ENCODE results near the gene EXOC3L4. TPM values are rescaled to one million over a fixed set of nuclear protein-coding genes. Genes with fewer than 3 reads are reported as not detected.
A peak's percentile ranks its signal among the peaks of the same experiment; 100 is the strongest.

The EXOC3L4 gene
- polyA plus RNA-seq, 2 of the 4 experiments (the other 2 are of a cell fraction) = 1.5 to 4.3 TPM

- no peaks in the 10 kb centered on the region for H3K9me3 ChIP-seq
- no peak overlapping the region for H3K4me2 ChIP-seq
- ATAC-seq (no peak), DNase-seq (ENCODE audit: low read depth in 1 of 2, low spot score in 1 of 2) (no peak), FAIRE-seq (no peak)
- H3K4me1 ChIP-seq = peaks cover 49% of the 10 kb centered on the region
- POLR2A ChIA-PET = no interaction called here
- TF ChIP-seq MYC (IDR thresholded peaks at IDR 0.05; ENCODE audit: borderline replicate concordance, low read length) (no peak), MAFK (IDR thresholded peaks at IDR 0.05; ENCODE audit: partially characterized antibody) (peak; percentile 76)
- no peak overlapping the region for H3K4me3 ChIP-seq
- peak overlapping the region in 1 of 2 experiments; percentile 94; a peak in 2 of 6 replicates for H3K27ac ChIP-seq
- CTCF ChIA-PET = interaction anchor here (0.6 to 14.0 kb wide), 9 partner anchors 9 to 403 kb away, joined by 3 to 544 read pairs (median 23); partner anchors contain the start of gene TNFAIP2
- WGBS (ENCODE audit: missing lambda C conversion rate) = 77% methylated on average over 4 of the region's 4 CpGs
Measured at GRCh38 chr14:103096387-103096786, 1.9 kb downstream of the EXOC3L4 start.

- ATAC-seq (no peak), FAIRE-seq (no peak), DNase-seq (ENCODE audit: low read depth in 1 of 2, low spot score in 1 of 2) (no peak)
- TF ChIP-seq HOXB5 (CRISPR knock-in tag; IDR thresholded peaks at IDR 0.05) (no peak), KDM1A (IDR thresholded peaks at IDR 0.05; ENCODE audit: low read depth) (no peak), FOSB (CRISPR knock-in tag; IDR thresholded peaks at IDR 0.05) (no peak), CEBPB (IDR thresholded peaks at IDR 0.05) (no peak), RNF2 (IDR thresholded peaks at IDR 0.05; ENCODE audit: borderline replicate concordance, low read depth) (no peak), MYC (IDR thresholded peaks at IDR 0.05; ENCODE audit: borderline replicate concordance, low read length) (no peak), POLR2AphosphoS2 (conservative IDR thresholded peaks at IDR 0.05; ENCODE audit: low read length) (no peak), BHLHE40 (IDR thresholded peaks at IDR 0.05; ENCODE audit: low read depth, low read length) (no peak), RAD21 (conservative IDR thresholded peaks at IDR 0.05 in 1 of 2, IDR thresholded peaks at IDR 0.05 in 1 of 2) (no peak), HMGXB4 (CRISPR knock-in tag; IDR thresholded peaks at IDR 0.05; ENCODE audit: borderline replicate concordance) (no peak), KDM5A (IDR thresholded peaks at IDR 0.05) (no peak), SREBF2 (IDR thresholded peaks at IDR 0.05) (no peak), CHD4 (IDR thresholded peaks at IDR 0.05; ENCODE audit: borderline replicate concordance) (no peak), USF2 (IDR thresholded peaks at IDR 0.05) (no peak), ZC3H11A (IDR thresholded peaks at IDR 0.05) (no peak), JUNB (IDR thresholded peaks at IDR 0.05) (no peak)
- Histone ChIP-seq H3K9me3 (no peaks in the 10 kb centered on the region), H3K4me1 (peaks cover 46% of the 10 kb centered on the region), H3K27ac (peak overlapping the region; percentile 88 to 94; a peak in 4 of 6 replicates), H3K4me2 (no peak overlapping the region; the same call in 2 of the 3 replicates), H3K4me3 (no peak overlapping the region)
- POLR2A ChIA-PET = interaction anchor here (0.5 kb wide), 1 partner anchor 88 kb away, joined by 3 read pairs; no protein-coding TSS in a partner anchor
- CTCF ChIA-PET = interaction anchor here (0.6 to 14.0 kb wide), 10 partner anchors 8 to 403 kb away, joined by 3 to 544 read pairs (median 48); partner anchors contain the start of gene TNFAIP2
- 86% methylated on average over 26 of the region's 26 CpGs for WGBS (ENCODE audit: missing lambda C conversion rate)
Measured at GRCh38 chr14:103097244-103097993, 2.9 kb downstream of the EXOC3L4 start.

GRCh38 chr14:103097994-103098957 is 3.8 kb downstream of the EXOC3L4 start:
- 71% methylated on average over 30 of the region's 31 CpGs for WGBS (ENCODE audit: missing lambda C conversion rate)
- Histone ChIP-seq H3K4me1 (peaks cover 51% of the 10 kb centered on the region), H3K27ac (peak overlapping the region; percentile 88 to 94), H3K4me3 (no peak overlapping the region), H3K4me2 (peak overlapping the region; percentile 87), H3K9me3 (no peaks in the 10 kb centered on the region)
- no peak for DNase-seq (ENCODE audit: low read depth in 1 of 2, low spot score in 1 of 2)
- ChIA-PET POLR2A (no interaction called here), CTCF (interaction anchor here (0.6 to 14.0 kb wide), 11 partner anchors 7 to 404 kb away, joined by 3 to 544 read pairs (median 22); partner anchors contain the start of gene TNFAIP2)
- no peak for FAIRE-seq
- peak in 1 of 2 experiments; percentile 4; a peak in 1 of 6 replicates for ATAC-seq
- no peak for TF ChIP-seq POLR2A (IDR thresholded peaks at IDR 0.05; ENCODE audit: low read length)
- TF ChIP-seq KDM1A (IDR thresholded peaks at IDR 0.05; ENCODE audit: low read depth) = peak; percentile 72; the same call in 1 of the 2 replicates
- 0 out of 2 replicates have a peak, but pooled peaks have one; percentile 16 for TF ChIP-seq MAX (IDR thresholded peaks at IDR 0.05)
- TF ChIP-seq HOXB5 (CRISPR knock-in tag; IDR thresholded peaks at IDR 0.05) = 0 out of 2 replicates have a peak, but pooled peaks have one; percentile 35
